LoVo (cell line): ENCODE results near the gene CUBN.

ENCODE experiments used
- DNase-seq: peaks from one replicate; pipeline ENCODE4 v3.0.0-alpha.2; 2016; ENCODE audit warnings: low spot score

The CUBN gene

DNA sequence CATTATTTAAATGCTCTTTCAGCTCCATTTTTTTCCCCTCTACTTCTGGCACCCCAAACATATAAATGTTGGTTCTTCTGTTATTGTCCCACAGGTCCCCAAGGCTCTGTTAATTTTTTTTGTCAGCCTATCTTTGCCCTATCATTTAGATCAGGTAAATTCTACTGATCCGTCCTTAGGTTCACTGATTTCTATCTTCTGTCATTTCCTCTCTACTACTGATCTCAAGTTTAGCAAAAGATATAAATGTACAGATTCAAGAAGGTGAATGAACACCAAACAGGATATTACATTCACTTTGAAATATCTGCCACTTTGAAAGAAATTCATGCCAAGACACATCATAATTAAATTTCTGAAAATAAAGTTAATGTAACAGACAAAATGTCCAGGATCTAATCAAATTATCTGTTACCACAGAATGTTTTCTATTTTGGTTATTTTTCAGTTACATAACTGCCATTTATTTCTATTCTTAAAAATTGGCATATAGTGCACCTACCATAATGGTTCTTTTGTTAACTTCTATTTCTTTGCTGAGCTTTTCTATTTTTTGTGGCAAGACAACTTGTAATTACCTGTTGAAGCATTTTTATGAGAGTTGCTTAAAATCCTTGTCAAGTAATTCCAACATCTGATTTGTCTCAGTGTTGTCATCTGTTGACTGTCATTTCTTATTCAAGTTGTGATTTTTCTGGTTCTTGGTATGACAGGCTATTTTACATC is 12.1 kb upstream of the CUBN start:
- DNase-seq = no peak

- no peak for DNase-seq
Observed at GRCh38 chr10:17140386-17140761, 10.8 kb upstream of the CUBN start.

DNA sequence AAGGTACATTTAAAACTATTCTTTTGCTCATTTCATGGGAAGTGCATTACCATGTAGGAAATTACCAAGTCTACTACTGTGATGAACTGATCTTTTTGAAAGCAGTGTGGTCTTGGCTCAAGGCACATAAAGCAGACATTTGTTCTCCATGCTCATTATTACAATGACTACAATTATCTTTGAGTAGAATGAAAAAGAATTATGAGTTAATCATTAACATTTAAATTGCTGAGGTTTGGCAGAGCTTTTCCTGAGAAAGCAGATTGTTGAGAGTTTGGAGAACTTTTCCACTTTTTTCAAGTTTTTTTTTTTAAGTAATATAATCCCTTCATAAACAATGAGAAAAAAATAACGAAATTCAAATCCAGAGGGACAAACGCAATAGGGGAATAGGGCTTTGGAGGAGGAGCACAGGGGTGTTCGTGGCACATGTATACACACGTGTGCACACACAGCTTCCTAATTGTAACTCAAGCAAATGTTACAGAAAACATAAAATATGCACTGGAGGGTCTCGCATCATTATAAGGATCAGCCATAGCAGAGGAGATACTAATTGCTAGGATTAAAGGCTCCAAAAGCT is 8.9 kb upstream of the CUBN start:
- DNase-seq = no peak

GRCh38 chr10:17134737-17135260 is 5.2 kb upstream of the CUBN start:
- DNase-seq = no peak

GRCh38 chr10:17134282-17134681 is 4.7 kb upstream of the CUBN start:
- DNase-seq = no peak

- no peak for DNase-seq
Observed at GRCh38 chr10:17128261-17128660, 1.4 kb downstream of the CUBN start.

- DNase-seq = no peak
Observed at GRCh38 chr10:17126327-17126726, 3.3 kb downstream of the CUBN start.

DNA sequence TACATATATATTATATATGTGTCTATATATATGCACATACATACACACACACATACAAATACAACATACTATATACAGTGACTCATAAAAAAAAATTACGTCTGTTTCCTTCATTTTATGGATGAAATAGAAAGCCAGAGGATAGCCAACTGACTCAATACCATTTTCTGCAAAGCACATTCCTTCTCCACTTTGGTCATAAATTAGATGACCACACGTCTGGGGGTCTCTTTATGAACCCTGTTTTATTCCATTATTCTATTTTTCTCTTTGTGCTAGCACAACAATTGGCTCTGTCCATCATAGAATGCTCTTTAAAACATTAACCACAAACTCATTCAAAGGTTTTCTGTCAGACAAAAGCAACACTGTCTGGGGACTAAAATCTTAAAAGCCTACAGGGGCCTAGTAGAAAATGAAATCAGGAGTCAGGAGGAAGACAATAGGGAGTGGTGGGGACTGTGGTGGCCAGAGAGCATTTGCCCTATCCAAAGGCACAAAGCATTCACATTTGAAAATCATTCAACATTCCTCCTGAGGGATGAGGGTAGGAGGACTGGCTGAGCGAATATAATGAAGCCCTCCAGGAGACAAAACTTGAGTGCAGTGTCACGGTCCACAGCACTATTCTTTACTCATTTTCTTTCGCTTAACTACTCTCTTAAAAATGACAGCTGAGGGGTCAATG is 4.3 kb downstream of the CUBN start:
- DNase-seq = no peak

GRCh38 chr10:17123961-17124360 is 5.7 kb downstream of the CUBN start:
- no peak for DNase-seq

- DNase-seq = no peak
Observed at GRCh38 chr10:17122726-17123661, 6.6 kb downstream of the CUBN start.

- no peak for DNase-seq
Observed at GRCh38 chr10:17122052-17122451, 7.6 kb downstream of the CUBN start.

DNA sequence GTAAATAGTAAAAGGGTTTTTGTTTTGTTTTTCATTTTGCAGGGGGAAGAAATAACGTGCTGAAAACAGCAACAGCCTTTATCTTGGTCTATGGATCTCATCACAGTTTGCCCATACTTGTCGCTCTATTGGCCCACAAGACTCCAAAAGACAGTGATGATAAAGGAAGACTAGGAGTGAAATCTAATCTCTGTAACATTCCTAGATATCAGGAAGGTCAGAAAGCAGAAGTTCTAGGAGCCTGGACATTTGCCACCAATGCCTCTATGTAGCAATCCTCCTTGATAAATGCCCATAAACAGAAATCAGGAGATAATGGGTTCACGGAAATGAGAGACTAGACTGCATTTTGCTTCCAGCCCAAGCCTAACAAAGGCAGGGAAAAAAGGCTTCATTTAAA is 8.9 kb downstream of the CUBN start:
- no peak for DNase-seq

DNA sequence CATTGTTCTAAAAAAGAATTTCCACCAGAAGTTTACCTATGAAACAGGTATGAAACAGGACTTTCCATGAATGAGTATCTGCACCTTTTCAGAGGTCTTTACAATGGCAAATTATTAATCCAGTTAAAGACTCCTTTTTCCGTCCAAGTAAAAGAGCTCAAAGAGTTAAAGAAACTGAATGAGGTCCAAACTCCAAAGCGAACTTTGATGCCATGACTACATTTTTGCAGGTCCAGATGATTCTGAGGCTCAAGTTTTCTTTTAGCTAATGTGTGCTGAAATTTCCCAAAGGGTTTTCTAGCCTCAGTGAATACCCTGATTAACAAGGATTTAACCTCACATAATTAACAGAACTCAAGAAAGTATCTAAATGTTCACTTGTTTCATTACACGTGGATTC is 9.8 kb downstream of the CUBN start:
- no peak for DNase-seq

- DNase-seq = no peak
Observed at GRCh38 chr10:17116193-17116592, 13.4 kb downstream of the CUBN start.

GRCh38 chr10:17115683-17116082 is 13.9 kb downstream of the CUBN start:
- DNase-seq = peak; percentile 77

DNA sequence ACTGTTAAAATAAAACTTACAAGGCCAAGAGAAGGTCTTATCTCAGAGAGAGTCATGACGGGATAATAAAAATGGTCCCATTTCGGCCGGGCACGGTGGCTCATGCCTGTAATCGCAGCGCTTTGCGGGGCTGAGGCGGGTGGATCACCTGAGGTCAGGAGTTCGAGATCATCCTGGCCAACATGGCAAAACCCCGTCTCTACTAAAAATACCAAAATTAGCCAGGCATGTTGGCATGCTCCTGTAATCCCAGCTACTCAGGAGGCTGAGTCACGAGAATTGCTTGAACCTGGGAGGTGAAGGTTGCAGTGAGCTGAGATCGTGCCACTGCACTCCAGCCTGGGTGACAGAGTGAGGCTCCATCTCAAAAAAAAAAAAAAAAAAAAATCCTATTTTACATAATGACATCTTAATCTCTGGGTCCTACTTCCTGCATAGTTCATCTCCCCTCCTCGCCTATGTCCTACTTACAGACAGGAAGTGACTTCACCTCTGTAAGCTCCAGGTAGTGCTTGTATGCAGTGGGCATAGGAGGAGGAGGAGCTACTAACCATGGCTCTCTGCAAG is 14.7 kb downstream of the CUBN start:
- DNase-seq = peak; percentile 34

- no peak for DNase-seq
Observed at GRCh38 chr10:17113889-17114540, 15.6 kb downstream of the CUBN start.

GRCh38 chr10:17113346-17113745 is 16.3 kb downstream of the CUBN start:
- no peak for DNase-seq

DNA sequence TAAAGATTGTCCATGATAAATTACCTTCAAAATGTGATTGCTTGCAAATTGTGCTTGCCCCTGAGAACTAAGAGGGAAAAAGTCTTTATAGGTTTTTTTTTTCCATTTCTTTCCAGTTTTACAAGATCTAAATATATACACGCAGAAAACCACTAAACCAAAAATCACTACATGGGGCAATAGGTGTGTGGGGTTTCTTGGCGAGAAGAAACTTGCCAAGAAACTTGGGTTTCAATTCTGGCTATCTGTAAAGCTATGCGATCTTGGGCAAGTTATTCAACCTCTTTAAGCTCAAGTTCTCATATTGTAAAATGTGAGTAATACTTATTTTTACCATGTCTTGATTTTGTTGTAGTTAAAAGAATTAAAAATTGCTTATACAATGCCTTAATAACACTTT is 17.0 kb downstream of the CUBN start:
- no peak for DNase-seq

GRCh38 chr10:17109475-17110207 is 20.0 kb downstream of the CUBN start:
- DNase-seq = no peak

DNA sequence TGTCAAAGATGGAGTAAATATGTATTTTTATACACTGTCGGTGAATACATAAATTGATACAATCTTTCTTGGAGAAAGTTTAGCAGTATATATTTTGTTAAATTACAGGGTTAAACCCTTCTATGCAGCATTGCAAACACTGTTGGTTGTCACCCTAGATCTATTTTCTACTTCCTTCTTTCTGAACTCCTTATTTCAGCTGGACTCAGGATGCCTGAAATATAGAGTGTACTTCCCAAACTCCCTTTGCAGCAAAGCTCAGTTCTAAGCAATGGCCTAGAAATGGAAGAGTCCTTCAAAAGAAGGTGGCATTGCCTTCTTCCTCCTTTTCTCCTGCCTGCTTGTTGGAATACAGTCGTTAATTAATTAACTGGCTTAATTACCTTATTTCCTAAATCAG is 20.6 kb downstream of the CUBN start:
- DNase-seq = no peak
